ENCODE measurements around the gene CBLL1. TPM values are rescaled to one million over a fixed set of nuclear protein-coding genes. Genes with fewer than 3 reads are reported as not detected.

Gene CBLL1
- polyA plus RNA-seq, 1 of the 3 experiments (the other 2 are of a cell fraction) = 28.8 TPM

GRCh38 chr7:107782374-107782773 is 38.4 kb downstream of the CBLL1 start:
- Histone ChIP-seq H3K27ac (ENCODE audit: low read depth in 2 of 2, low read length in 1 of 2) (no peak overlapping the region), H3K36me3 (replicated peaks in 1 of 2; ENCODE audit: control insufficient read depth in 1 of 2, insufficient read depth in 2 of 2, low read length in 1 of 2) (no peaks in the 10 kb centered on the region), H3K79me2 (ENCODE audit: insufficient read depth) (no peaks in the 10 kb centered on the region), H3F3A (replicated peaks; ENCODE audit: insufficient read depth) (no peaks in the 10 kb centered on the region), H3K9me2 (no peaks in the 10 kb centered on the region), H4K20me1 (ENCODE audit: insufficient read depth) (no peaks in the 10 kb centered on the region), H2AFZ (ENCODE audit: low read depth) (no peak overlapping the region), H3K9me3 (no peaks in the 10 kb centered on the region), H3K9ac (no peak overlapping the region), H3K4me2 (no peak overlapping the region), H3K4me3 (ENCODE audit: low read depth in 2 of 2, low read length in 1 of 2) (no peak overlapping the region), H3K4me1 (ENCODE audit: control insufficient read depth in 1 of 2, insufficient read depth in 2 of 2, low read depth in 1 of 2, low read length in 1 of 2) (no peaks in the 10 kb centered on the region; a peak in 1 of 4 replicates), H3K27me3 (ENCODE audit: insufficient read depth) (peaks cover 12% of the 10 kb centered on the region; the same call in 1 of the 2 replicates)
- CTCF ChIA-PET = no interaction called here
- DNase-seq = no peak
- 60% methylated on average over 3 of the region's 3 CpGs for WGBS (ENCODE audit: low lambda C conversion rate)
- TF ChIP-seq NFIC (IDR thresholded peaks at IDR 0.05; ENCODE audit: borderline replicate concordance) (no peak), FOXM1 (IDR thresholded peaks at IDR 0.05; ENCODE audit: low read depth) (no peak), NRF1 (IDR thresholded peaks at IDR 0.05; ENCODE audit: low read depth, low read length) (no peak), CTCF (IDR thresholded peaks at IDR 0.05) (no peak), POLR2AphosphoS5 (IDR thresholded peaks at IDR 0.05; ENCODE audit: low read depth, low read length) (no peak), REST (IDR thresholded peaks at IDR 0.05; ENCODE audit: low read depth, low read length) (no peak), RCOR1 (IDR thresholded peaks at IDR 0.05; ENCODE audit: low read length) (no peak)
- TF ChIP-seq, protein P1, sequence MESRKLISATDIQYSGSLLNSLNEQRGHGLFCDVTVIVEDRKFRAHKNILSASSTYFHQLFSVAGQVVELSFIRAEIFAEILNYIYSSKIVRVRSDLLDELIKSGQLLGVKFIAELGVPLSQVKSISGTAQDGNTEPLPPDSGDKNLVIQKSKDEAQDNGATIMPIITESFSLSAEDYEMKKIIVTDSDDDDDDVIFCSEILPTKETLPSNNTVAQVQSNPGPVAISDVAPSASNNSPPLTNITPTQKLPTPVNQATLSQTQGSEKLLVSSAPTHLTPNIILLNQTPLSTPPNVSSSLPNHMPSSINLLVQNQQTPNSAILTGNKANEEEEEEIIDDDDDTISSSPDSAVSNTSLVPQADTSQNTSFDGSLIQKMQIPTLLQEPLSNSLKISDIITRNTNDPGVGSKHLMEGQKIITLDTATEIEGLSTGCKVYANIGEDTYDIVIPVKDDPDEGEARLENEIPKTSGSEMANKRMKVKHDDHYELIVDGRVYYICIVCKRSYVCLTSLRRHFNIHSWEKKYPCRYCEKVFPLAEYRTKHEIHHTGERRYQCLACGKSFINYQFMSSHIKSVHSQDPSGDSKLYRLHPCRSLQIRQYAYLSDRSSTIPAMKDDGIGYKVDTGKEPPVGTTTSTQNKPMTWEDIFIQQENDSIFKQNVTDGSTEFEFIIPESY (IDR thresholded peaks at IDR 0.05; ENCODE audit: borderline replicate concordance, low read depth) = no peak
- POLR2A ChIA-PET = no interaction called here

DNA sequence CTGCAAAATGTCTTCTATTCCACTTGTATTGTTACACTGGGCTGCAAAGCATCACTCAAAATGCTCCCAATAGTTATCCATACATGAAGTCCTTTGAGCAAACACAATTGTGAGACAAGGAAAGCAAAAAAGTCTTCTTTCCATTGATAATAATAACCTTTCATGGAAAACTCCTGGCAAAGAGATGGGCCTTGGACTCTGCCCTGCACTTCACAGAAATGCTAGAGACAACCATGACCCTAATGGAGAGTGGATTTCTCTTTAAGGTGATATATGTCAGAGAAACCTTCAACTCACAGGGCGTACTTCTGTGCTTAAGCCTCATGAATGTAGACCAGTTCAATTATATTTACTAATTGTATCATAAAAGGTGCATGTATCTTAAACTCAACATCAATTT is 39.7 kb downstream of the CBLL1 start:
- no peak overlapping the region for H3K4me2 ChIP-seq
- TF ChIP-seq POLR2AphosphoS5 (IDR thresholded peaks at IDR 0.05; ENCODE audit: low read depth, low read length) (no peak), YY1 (IDR thresholded peaks at IDR 0.05; ENCODE audit: low read depth) (no peak), SIN3A (IDR thresholded peaks at IDR 0.05; ENCODE audit: borderline replicate concordance, low read depth, low read length) (no peak), CTCF (IDR thresholded peaks at IDR 0.05) (no peak), TAF1 (IDR thresholded peaks at IDR 0.05; ENCODE audit: borderline replicate concordance, low read depth, low read length) (no peak)
- no peaks in the 10 kb centered on the region for H3K9me3 ChIP-seq
- H3K27ac ChIP-seq (ENCODE audit: low read depth in 2 of 2, low read length in 1 of 2) = no peak overlapping the region
- H3K79me2 ChIP-seq (ENCODE audit: insufficient read depth) = no peaks in the 10 kb centered on the region
- DNase-seq = no peak
- H3K4me1 ChIP-seq (ENCODE audit: control insufficient read depth in 1 of 2, insufficient read depth in 2 of 2, low read depth in 1 of 2, low read length in 1 of 2) = no peaks in the 10 kb centered on the region; a peak in 1 of 4 replicates
- 52% methylated on average over 1 of the region's 1 CpG for WGBS (ENCODE audit: low lambda C conversion rate)
- POLR2A ChIA-PET = no interaction called here
- H3K4me3 ChIP-seq (ENCODE audit: low read depth in 2 of 2, low read length in 1 of 2) = no peak overlapping the region
- H3K36me3 ChIP-seq (replicated peaks in 1 of 2; ENCODE audit: control insufficient read depth in 1 of 2, insufficient read depth in 2 of 2, low read length in 1 of 2) = no peaks in the 10 kb centered on the region
- no peaks in the 10 kb centered on the region for H3F3A ChIP-seq (replicated peaks; ENCODE audit: insufficient read depth)
- CTCF ChIA-PET = no interaction called here
- no peaks in the 10 kb centered on the region for H4K20me1 ChIP-seq (ENCODE audit: insufficient read depth)
- H3K9ac ChIP-seq = no peak overlapping the region
- H3K27me3 ChIP-seq (ENCODE audit: insufficient read depth) = peaks cover 12% of the 10 kb centered on the region; the same call in 1 of the 2 replicates
- no peaks in the 10 kb centered on the region for H3K9me2 ChIP-seq
- no peak overlapping the region for H2AFZ ChIP-seq (ENCODE audit: low read depth)

Measured in SK-N-SH (cell line).